Activated CD4-positive, alpha-beta memory T cell treated with anti-CD3 and anti-CD28 coated beads, Interleukin-2, amount 10 ng/mL, durations not matched to agents 7 days and 5 days (primary cell): ENCODE measurements around the gene CDCA5. TPM values are rescaled to one million over a fixed set of nuclear protein-coding genes. Genes with fewer than 3 reads are reported as not detected.
A peak's percentile ranks its signal among the peaks of the same experiment; 100 is the strongest.

ENCODE experiments used
- CTCF ChIA-PET: fragments of 350-600 bp; sonication (Branson Sonifier 250); formaldehyde crosslinking; loops from one replicate; lab custom pipeline; 2021; ENCODE audit warnings: antibody characterized with exemption, inconsistent platforms; lab: Charles Lee
- POLR2A ChIA-PET: fragments of 350-600 bp; sonication (Branson Sonifier 250); formaldehyde crosslinking; loops from one replicate; lab custom pipeline; 2021; ENCODE audit warnings: antibody characterized with exemption; lab: Charles Lee
- DNase-seq: peaks from one replicate; pipeline ENCODE4 v3.0.0-alpha.2; 2020
- H3K27ac Mint-ChIP-seq: one replicate; pipeline ENCODE4 v1.8.0; 2021; ENCODE audit warnings: mild to moderate bottlenecking, mixed read lengths
- H3K27me3 Mint-ChIP-seq: one replicate; pipeline ENCODE4 v1.8.0; 2021; ENCODE audit warnings: mixed read lengths
- H3K36me3 Mint-ChIP-seq: one replicate; pipeline ENCODE4 v1.8.0; 2021; ENCODE audit warnings: low read depth, mixed read lengths
- H3K4me1 Mint-ChIP-seq: one replicate; pipeline ENCODE4 v1.8.0; 2021; ENCODE audit warnings: mixed read lengths
- H3K4me3 Mint-ChIP-seq: one replicate; pipeline ENCODE4 v1.8.0; 2021; ENCODE audit warnings: mild to moderate bottlenecking, mixed read lengths
- H3K9me3 Mint-ChIP-seq: one replicate; pipeline ENCODE4 v1.8.0; 2021; ENCODE audit warnings: mixed read lengths
- total RNA-seq, 2 experiments: library from RNA; stranded (reverse); gene quantifications; one replicate each; pipeline ENCODE4 v1.2.3, GENCODE V29; 2021

Gene CDCA5
- 100 to 1,000 TPM in 1 of 2 experiments, 10 to 100 TPM in 1; 98.2 to 104 TPM for total RNA-seq

GRCh38 chr11:65083834-65084597, at the start of gene CDCA5, which contains the start of gene ZFPL1:
CDCA5 (minus strand) TSS chr11:65084040; CDS start chr11:65083978, 62 bp downstream.
ZFPL1 (plus strand) TSS chr11:65084222; CDS start chr11:65084699, 477 bp downstream.
- no peaks in the 10 kb centered on the region for H3K27me3 Mint-ChIP-seq
- ChIA-PET CTCF (interaction anchor here (0.6 to 2.9 kb wide), 9 partner anchors 9 to 497 kb away, joined by 3 to 16 read pairs (median 4); partner anchors contain the start of genes ARL2, FAU, MRPL49 and SAC3D1), POLR2A (interaction anchor here (0.9 to 2.4 kb wide), 25 partner anchors 12 to 415 kb away, joined by 3 to 45 read pairs (median 4); partner anchors contain the start of genes ARL2, DPF2, FAU and MALAT1)
- peak within 1 kb of the TSS; percentile 88 for H3K27ac Mint-ChIP-seq
- H3K9me3 Mint-ChIP-seq: no peaks in the 10 kb centered on the region
- peak; percentile 96 for DNase-seq
- peaks cover 62% of the 10 kb centered on the region for H3K4me1 Mint-ChIP-seq
- peak within 1 kb of the TSS; percentile 91 for H3K4me3 Mint-ChIP-seq
- peaks cover 68% of the 10 kb centered on the region for H3K36me3 Mint-ChIP-seq

GRCh38 chr11:65132988-65133700, 49.3 kb upstream of the CDCA5 start:
- ChIA-PET POLR2A (interaction anchor here (1.3 to 7.2 kb wide), 8 partner anchors 10 to 268 kb away, joined by 3 to 157 read pairs (median 20); partner anchors contain the start of genes ARL2, DPF2, FAU and MRPL49), CTCF (interaction anchor here (1.5 to 3.2 kb wide), 3 partner anchors 9 to 15 kb away, joined by 6 to 17 read pairs (median 7); partner anchors contain the start of genes FAU, MRPL49 and ZNHIT2)
- Mint-ChIP-seq H3K27me3 (no peaks in the 10 kb centered on the region), H3K4me1 (peaks cover 35% of the 10 kb centered on the region), H3K27ac (peak overlapping the region; percentile 98), H3K4me3 (peak overlapping the region; percentile 98), H3K9me3 (no peaks in the 10 kb centered on the region), H3K36me3 (peaks cover 39% of the 10 kb centered on the region)
- DNase-seq: peak; percentile 72

GRCh38 chr11:65132238-65132987, 48.6 kb upstream of the CDCA5 start:
- peak overlapping the region; percentile 98 for H3K4me3 Mint-ChIP-seq
- ChIA-PET CTCF (interaction anchor here (1.1 to 3.2 kb wide), 4 partner anchors 10 to 117 kb away, joined by 3 to 17 read pairs (median 5); partner anchors contain the start of genes FAU, MRPL49, TM7SF2 and ZNHIT2), POLR2A (interaction anchor here (1.0 to 7.2 kb wide), 5 partner anchors 9 to 21 kb away, joined by 3 to 157 read pairs (median 27); partner anchors contain the start of genes FAU, MRPL49, TM7SF2 and ZNHIT2)
- peaks cover 43% of the 10 kb centered on the region for H3K36me3 Mint-ChIP-seq
- H3K4me1 Mint-ChIP-seq: peaks cover 33% of the 10 kb centered on the region
- peak overlapping the region; percentile 44 for H3K27ac Mint-ChIP-seq
- no peaks in the 10 kb centered on the region for H3K9me3 Mint-ChIP-seq
- DNase-seq: no peak
- no peaks in the 10 kb centered on the region for H3K27me3 Mint-ChIP-seq

GRCh38 chr11:65131895-65132237, 48.0 kb upstream of the CDCA5 start:
- H3K27me3 Mint-ChIP-seq: no peaks in the 10 kb centered on the region
- H3K36me3 Mint-ChIP-seq: peaks cover 48% of the 10 kb centered on the region
- DNase-seq: no peak
- H3K9me3 Mint-ChIP-seq: no peaks in the 10 kb centered on the region
- no peak overlapping the region for H3K4me3 Mint-ChIP-seq
- H3K4me1 Mint-ChIP-seq: peaks cover 32% of the 10 kb centered on the region
- POLR2A ChIA-PET: interaction anchor here (1.0 to 7.2 kb wide), 3 partner anchors 8 to 20 kb away, joined by 3 to 157 read pairs (median 5); partner anchors contain the start of genes FAU, MRPL49 and ZNHIT2
- peak overlapping the region; percentile 21 for H3K27ac Mint-ChIP-seq
- CTCF ChIA-PET: interaction anchor here (1.1 to 1.2 kb wide), 2 partner anchors 20 to 118 kb away, joined by 3 to 4 read pairs; partner anchors contain the start of gene TM7SF2

- Mint-ChIP-seq H3K36me3 (peaks cover 52% of the 10 kb centered on the region), H3K4me3 (no peak overlapping the region), H3K4me1 (peaks cover 29% of the 10 kb centered on the region), H3K27ac (no peak overlapping the region), H3K27me3 (no peaks in the 10 kb centered on the region), H3K9me3 (no peaks in the 10 kb centered on the region)
- ChIA-PET POLR2A (interaction anchor here (1.4 to 7.2 kb wide), 2 partner anchors 8 to 14 kb away, joined by 5 to 157 read pairs; partner anchors contain the start of genes FAU, MRPL49 and ZNHIT2), CTCF (interaction anchor here (1.1 to 1.2 kb wide), 2 partner anchors 20 to 118 kb away, joined by 3 to 4 read pairs; partner anchors contain the start of gene TM7SF2)
- DNase-seq: no peak
These were observed 47.6 kb upstream of the CDCA5 start for GRCh38 chr11:65131417-65131776.

GRCh38 chr11:65130631-65131416, 47.0 kb upstream of the CDCA5 start:
- DNase-seq: no peak
- Mint-ChIP-seq H3K27ac (no peak overlapping the region), H3K36me3 (peaks cover 57% of the 10 kb centered on the region), H3K4me1 (peaks cover 24% of the 10 kb centered on the region), H3K27me3 (no peaks in the 10 kb centered on the region), H3K4me3 (no peak overlapping the region), H3K9me3 (no peaks in the 10 kb centered on the region)
- POLR2A ChIA-PET: interaction anchor here (7.2 kb wide), 1 partner anchor 7 kb away, joined by 157 read pairs; the partner anchor contains the start of genes FAU and MRPL49
- CTCF ChIA-PET: interaction anchor here (1.1 to 1.6 kb wide), 3 partner anchors 18 to 119 kb away, joined by 3 to 5 read pairs (median 4); partner anchors contain the start of gene TM7SF2

GRCh38 chr11:65129649-65130441, 46.0 kb upstream of the CDCA5 start:
- H3K27me3 Mint-ChIP-seq: no peaks in the 10 kb centered on the region
- H3K27ac Mint-ChIP-seq: no peak overlapping the region
- no peaks in the 10 kb centered on the region for H3K9me3 Mint-ChIP-seq
- H3K36me3 Mint-ChIP-seq: peaks cover 66% of the 10 kb centered on the region
- CTCF ChIA-PET: interaction anchor here (1.6 kb wide), 1 partner anchor 17 kb away, joined by 5 read pairs; no protein-coding TSS in a partner anchor
- H3K4me3 Mint-ChIP-seq: no peak overlapping the region
- DNase-seq: no peak
- POLR2A ChIA-PET: interaction anchor here (0.7 to 7.2 kb wide), 2 partner anchors 6 to 858 kb away, joined by 3 to 157 read pairs; partner anchors contain the start of genes FAU and MRPL49
- peaks cover 18% of the 10 kb centered on the region for H3K4me1 Mint-ChIP-seq

GRCh38 chr11:65128182-65129145, 44.6 kb upstream of the CDCA5 start:
- no peaks in the 10 kb centered on the region for H3K9me3 Mint-ChIP-seq
- H3K27ac Mint-ChIP-seq: no peak overlapping the region
- H3K36me3 Mint-ChIP-seq: peaks cover 68% of the 10 kb centered on the region
- ChIA-PET CTCF (interaction anchor here (1.2 kb wide), 1 partner anchor 11 kb away, joined by 4 read pairs; the partner anchor contains the start of gene ZNHIT2), POLR2A (interaction anchor here (1.9 kb wide), 1 partner anchor 11 kb away, joined by 10 read pairs; the partner anchor contains the start of gene ZNHIT2)
- no peaks in the 10 kb centered on the region for H3K27me3 Mint-ChIP-seq
- no peak for DNase-seq
- no peak overlapping the region for H3K4me3 Mint-ChIP-seq
- H3K4me1 Mint-ChIP-seq: peaks cover 27% of the 10 kb centered on the region

GRCh38 chr11:65127473-65128181, 43.8 kb upstream of the CDCA5 start:
- DNase-seq: no peak
- Mint-ChIP-seq H3K4me3 (no peak overlapping the region), H3K27me3 (no peaks in the 10 kb centered on the region), H3K27ac (no peak overlapping the region), H3K36me3 (peaks cover 65% of the 10 kb centered on the region), H3K4me1 (peaks cover 25% of the 10 kb centered on the region), H3K9me3 (no peaks in the 10 kb centered on the region)
- POLR2A ChIA-PET: interaction anchor here (1.9 to 8.3 kb wide), 2 partner anchors 6 to 10 kb away, joined by 10 to 157 read pairs; partner anchors contain the start of genes SYVN1 and ZNHIT2
- CTCF ChIA-PET: interaction anchor here (1.2 kb wide), 1 partner anchor 10 kb away, joined by 4 read pairs; the partner anchor contains the start of gene ZNHIT2
